Common myeloid progenitor, CD34-positive (primary cell): ENCODE results near the gene SBF2.
A peak's percentile ranks its signal among the peaks of the same experiment; 100 is the strongest.

ENCODE experiments used
- CTCF ChIA-PET: fragments of 350-600 bp; sonication (Branson Sonifier 250); formaldehyde crosslinking; loops from one replicate; lab custom pipeline; 2021; ENCODE audit warnings: antibody characterized with exemption; lab: Charles Lee
- POLR2A ChIA-PET: fragments of 350-600 bp; sonication (Branson Sonifier 250); formaldehyde crosslinking; loops from one replicate; lab custom pipeline; 2021; ENCODE audit warnings: antibody characterized with exemption; lab: Charles Lee
- DNase-seq, 3 donors: peaks; one replicate each; pipeline versions ENCODE4 v3.0.0 to v3.0.0-alpha.2; 2013
- H3K27ac ChIP-seq, 2 experiments: 1 replicate in 1 of 2; 2 replicates in 1 of 2; pipeline ENCODE4 v1.7.0; 2013; ENCODE audit warnings: inconsistent platforms in 2 of 2, low read length in 2 of 2, mild to moderate bottlenecking in 2 of 2, low read depth in 1 of 2, moderate library complexity in 1 of 2; ENCODE audit not compliant: severe bottlenecking in 2 of 2, insufficient read depth in 1 of 2, poor library complexity in 1 of 2
- H3K27me3 ChIP-seq, 5 experiments: replicated peaks in 2 of 5; 1 replicate in 3 of 5; 2 replicates in 2 of 5; pipeline versions ENCODE4 v1.6.1 to v1.7.0; 2013; ENCODE audit warnings: low read length in 4 of 5, mild to moderate bottlenecking in 2 of 5, moderate library complexity in 2 of 5, inconsistent platforms in 1 of 5; ENCODE audit not compliant: insufficient read depth in 5 of 5, control insufficient read depth in 4 of 5
- H3K36me3 ChIP-seq, 4 experiments: 1 replicate in 2 of 4; 2 replicates in 2 of 4; pipeline versions ENCODE4 v1.6.1 to v1.7.0; 2013; ENCODE audit warnings: low read length in 3 of 4, control low read depth in 1 of 4, mild to moderate bottlenecking in 1 of 4; ENCODE audit not compliant: control insufficient read depth in 4 of 4, insufficient read depth in 4 of 4
- H3K4me1 ChIP-seq, 4 experiments: 1 replicate in 3 of 4; 2 replicates in 1 of 4; pipeline versions ENCODE4 v1.6.1 to v1.7.1; 2013; ENCODE audit warnings: low read length in 3 of 4, mild to moderate bottlenecking in 3 of 4, control low read depth in 1 of 4, inconsistent platforms in 1 of 4, moderate library complexity in 1 of 4; ENCODE audit not compliant: control insufficient read depth in 4 of 4, insufficient read depth in 4 of 4; ENCODE audit errors: control extremely low read depth in 1 of 4
- H3K4me3 ChIP-seq, 7 experiments: 1 replicate in 4 of 7; 2 replicates in 3 of 7; pipeline versions ENCODE4 v1.5.1 to v1.7.0; 2013; ENCODE audit warnings: mild to moderate bottlenecking in 7 of 7, low read length in 6 of 7, moderate library complexity in 6 of 7, inconsistent platforms in 2 of 7, low read depth in 2 of 7, control low read depth in 1 of 7; ENCODE audit not compliant: insufficient read depth in 4 of 7, control insufficient read depth in 1 of 7; ENCODE audit errors: extremely low read depth in 1 of 7
- H3K9me3 ChIP-seq, 5 experiments: 1 replicate in 4 of 5; 2 replicates in 1 of 5; pipeline versions ENCODE4 v1.6.1 to v1.7.1; 2013; ENCODE audit warnings: low read length in 4 of 5, mild to moderate bottlenecking in 2 of 5, inconsistent platforms in 1 of 5, low read depth in 1 of 5, moderate library complexity in 1 of 5; ENCODE audit not compliant: control insufficient read depth in 4 of 5, insufficient read depth in 2 of 5; ENCODE audit errors: control extremely low read depth in 1 of 5
- WGBS: methylation state at CpG from one replicate; pipeline ENCODE4 v1.1.5; 2013; ENCODE audit not compliant: insufficient coverage; 5-methylcytosine and 5-hydroxymethylcytosine counted together

The SBF2 gene

GRCh38 chr11:9797300-9797699 is 496.7 kb downstream of the SBF2 start:
- no peaks in the 10 kb centered on the region for H3K4me1 ChIP-seq
- POLR2A ChIA-PET: no interaction called here
- no peaks in the 10 kb centered on the region for H3K27me3 ChIP-seq
- H3K9me3 ChIP-seq: no peaks in the 10 kb centered on the region
- WGBS: 80% methylated on average over 1 of the region's 4 CpGs
- no peak overlapping the region for H3K27ac ChIP-seq
- no peak for DNase-seq
- no peak overlapping the region for H3K4me3 ChIP-seq
- H3K36me3 ChIP-seq: peaks cover 0 to 7% (median 0%) of the 10 kb centered on the region in 4 experiments
- CTCF ChIA-PET: no interaction called here

GRCh38 chr11:9796854-9797253 is 497.2 kb downstream of the SBF2 start:
- Histone ChIP-seq H3K36me3 (peaks cover 0 to 7% (median 0%) of the 10 kb centered on the region in 4 experiments), H3K4me1 (no peaks in the 10 kb centered on the region), H3K4me3 (no peak overlapping the region), H3K9me3 (no peaks in the 10 kb centered on the region), H3K27ac (no peak overlapping the region), H3K27me3 (no peaks in the 10 kb centered on the region)
- 100% methylated on average over 5 of the region's 5 CpGs for WGBS
- CTCF ChIA-PET: interaction anchor here (1.0 kb wide), 1 partner anchor 33 kb away, joined by 3 read pairs; no protein-coding TSS in a partner anchor
- no peak for DNase-seq
- POLR2A ChIA-PET: interaction anchor here (0.9 kb wide), 1 partner anchor 23 kb away, joined by 3 read pairs; no protein-coding TSS in a partner anchor

DNA sequence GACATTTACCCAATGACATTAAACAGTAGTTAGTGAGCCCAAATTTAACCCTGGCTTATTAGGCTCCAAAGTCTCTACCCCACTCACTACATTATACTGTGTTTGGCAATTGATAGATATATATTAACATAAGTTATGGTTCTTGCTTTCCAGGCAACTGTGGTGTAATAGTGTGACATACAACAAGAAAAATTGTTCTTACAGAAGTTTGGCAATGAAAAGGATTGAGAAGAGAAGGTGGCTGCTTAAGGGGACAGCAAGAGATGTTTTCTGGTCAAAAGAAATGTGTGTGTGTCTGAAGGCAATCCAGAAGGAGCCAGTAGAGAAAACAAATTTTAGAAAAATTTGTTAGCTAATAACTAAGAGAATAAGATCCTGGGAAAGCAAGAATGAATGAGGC is 497.8 kb downstream of the SBF2 start:
- Histone ChIP-seq H3K36me3 (peaks cover 0 to 9% (median 0%) of the 10 kb centered on the region in 4 experiments), H3K4me3 (no peak overlapping the region), H3K27me3 (peaks cover 0 to 3% (median 0%) of the 10 kb centered on the region in 5 experiments), H3K9me3 (no peaks in the 10 kb centered on the region), H3K27ac (no peak overlapping the region), H3K4me1 (no peaks in the 10 kb centered on the region)
- ChIA-PET POLR2A (interaction anchor here (0.9 kb wide), 1 partner anchor 23 kb away, joined by 3 read pairs; no protein-coding TSS in a partner anchor), CTCF (interaction anchor here (1.0 kb wide), 1 partner anchor 32 kb away, joined by 3 read pairs; no protein-coding TSS in a partner anchor)
- no peak for DNase-seq

- DNase-seq: peak in 1 of 3 donors; percentile 41
- peaks cover 0 to 3% (median 0%) of the 10 kb centered on the region in 5 experiments for H3K27me3 ChIP-seq
- no peak overlapping the region for H3K27ac ChIP-seq
- H3K4me1 ChIP-seq: peaks cover 0 to 13% (median 6%) of the 10 kb centered on the region in 4 experiments
- H3K4me3 ChIP-seq: no peak overlapping the region
- no peaks in the 10 kb centered on the region for H3K9me3 ChIP-seq
- CTCF ChIA-PET: no interaction called here
- peaks cover 6 to 20% (median 10%) of the 10 kb centered on the region in 4 experiments for H3K36me3 ChIP-seq
- POLR2A ChIA-PET: no interaction called here
- WGBS: 61% methylated on average over 2 of the region's 3 CpGs
These were observed 503.3 kb downstream of the SBF2 start for GRCh38 chr11:9790703-9791102.

DNA sequence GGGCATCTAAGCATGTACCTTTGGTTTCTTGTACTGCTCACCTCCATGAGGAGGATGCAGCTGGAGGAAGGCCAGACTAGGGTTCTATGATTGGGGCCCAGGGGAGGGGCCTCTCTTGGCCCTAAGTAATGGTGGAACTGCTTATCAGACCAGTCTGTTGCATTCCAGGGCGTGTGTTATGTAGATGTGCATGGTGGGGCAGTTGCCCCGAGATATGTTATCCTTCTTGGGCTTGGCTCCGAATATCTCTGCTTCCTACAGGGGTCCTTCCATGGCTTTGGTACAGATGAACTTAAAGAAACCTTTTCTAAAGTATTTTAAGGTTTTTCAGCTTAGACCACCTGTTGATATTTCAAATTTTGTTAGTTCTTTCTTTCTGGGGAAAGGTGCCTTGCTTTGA is 504.1 kb downstream of the SBF2 start:
- H3K27ac ChIP-seq: no peak overlapping the region
- peaks cover 6 to 22% (median 12%) of the 10 kb centered on the region in 4 experiments for H3K36me3 ChIP-seq
- H3K4me1 ChIP-seq: peaks cover 0 to 13% (median 6%) of the 10 kb centered on the region in 4 experiments
- POLR2A ChIA-PET: no interaction called here
- H3K4me3 ChIP-seq: no peak overlapping the region
- 100% methylated on average over 1 of the region's 3 CpGs for WGBS
- H3K27me3 ChIP-seq: peaks cover 0 to 3% (median 0%) of the 10 kb centered on the region in 5 experiments
- CTCF ChIA-PET: no interaction called here
- DNase-seq: peak in 1 of 3 donors; percentile 6
- no peaks in the 10 kb centered on the region for H3K9me3 ChIP-seq

DNA sequence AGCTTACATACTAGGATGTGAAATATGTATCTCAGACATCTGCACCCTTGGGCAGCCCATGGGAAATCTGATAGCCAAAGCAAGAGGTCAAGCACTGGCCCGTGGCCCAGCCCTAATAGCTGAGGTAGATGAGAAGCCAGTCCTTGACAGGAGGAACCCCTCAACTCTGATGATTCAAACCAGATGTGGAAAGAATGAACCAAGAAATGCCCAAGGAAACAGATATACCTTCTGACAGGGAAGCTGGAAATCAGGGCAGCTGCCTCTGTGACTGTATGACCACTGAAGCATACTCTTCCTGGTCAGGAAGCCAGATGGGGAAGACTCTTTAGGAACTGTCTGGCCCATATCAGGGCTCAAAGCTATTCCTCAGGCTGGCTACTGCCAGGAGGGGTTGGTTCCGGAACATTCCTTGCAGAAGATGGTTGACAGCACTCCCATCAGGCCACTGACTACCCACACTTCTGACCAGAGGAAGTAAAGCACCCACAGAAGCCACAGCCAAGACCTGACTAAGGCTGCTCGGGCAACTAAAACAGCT is 506.0 kb downstream of the SBF2 start:
- CTCF ChIA-PET: interaction anchor here (1.2 kb wide), 2 partner anchors 20 to 58 kb away, joined by 3 to 4 read pairs; no protein-coding TSS in a partner anchor
- Histone ChIP-seq H3K27ac (no peak overlapping the region), H3K27me3 (peaks cover 0 to 3% (median 0%) of the 10 kb centered on the region in 5 experiments), H3K36me3 (peaks cover 9 to 31% (median 19%) of the 10 kb centered on the region in 4 experiments), H3K4me3 (no peak overlapping the region), H3K9me3 (no peaks in the 10 kb centered on the region), H3K4me1 (peaks cover 0 to 13% (median 6%) of the 10 kb centered on the region in 4 experiments)
- DNase-seq: peak; percentile 52 to 69 (median 60)
- POLR2A ChIA-PET: interaction anchor here (0.6 to 0.7 kb wide), 3 partner anchors 11 to 18 kb away, joined by 3 to 5 read pairs (median 4); no protein-coding TSS in a partner anchor
- 60% methylated on average over 2 of the region's 3 CpGs for WGBS

DNA sequence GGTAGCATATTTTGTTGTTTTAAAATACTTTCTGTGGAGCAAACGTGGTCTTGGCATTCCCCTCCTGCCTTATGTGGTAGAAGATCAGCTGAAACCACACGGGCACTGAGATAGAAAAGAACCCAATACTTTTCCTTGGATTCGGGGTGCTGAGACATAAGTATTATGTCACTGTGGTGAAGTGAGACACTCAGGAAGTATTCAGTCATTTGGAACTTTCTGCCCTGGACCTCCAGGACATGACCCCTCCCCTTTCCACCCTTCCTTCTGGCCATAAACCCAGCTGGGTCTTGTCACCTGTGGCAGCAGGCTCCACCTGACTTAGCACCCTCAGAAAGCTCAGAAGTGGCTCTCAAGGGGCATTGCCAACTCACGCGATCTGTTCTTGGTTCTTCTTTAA is 506.8 kb downstream of the SBF2 start:
- Histone ChIP-seq H3K9me3 (no peaks in the 10 kb centered on the region), H3K36me3 (peaks cover 7 to 31% (median 20%) of the 10 kb centered on the region in 4 experiments), H3K27me3 (peaks cover 0 to 3% (median 0%) of the 10 kb centered on the region in 5 experiments), H3K4me1 (peaks cover 0 to 13% (median 6%) of the 10 kb centered on the region in 4 experiments), H3K27ac (no peak overlapping the region), H3K4me3 (no peak overlapping the region)
- no peak for DNase-seq
- POLR2A ChIA-PET: no interaction called here
- CTCF ChIA-PET: interaction anchor here (1.1 kb wide), 1 partner anchor 29 kb away, joined by 4 read pairs; no protein-coding TSS in a partner anchor
- 96% methylated on average over 3 of the region's 5 CpGs for WGBS
